Fibroblast of skin of right biceps (primary cell): Measurements from ENCODE around the gene CWF19L2.
"Not testable (repeated sequence)": the region's sequence is repeated elsewhere in the genome, so short reads cannot be mapped to it uniquely, and the experiment has no call there.

Experiments
- DNase-seq: peaks from one replicate; pipeline ENCODE4 v3.0.0-alpha.2; 2013

Gene CWF19L2

DNA sequence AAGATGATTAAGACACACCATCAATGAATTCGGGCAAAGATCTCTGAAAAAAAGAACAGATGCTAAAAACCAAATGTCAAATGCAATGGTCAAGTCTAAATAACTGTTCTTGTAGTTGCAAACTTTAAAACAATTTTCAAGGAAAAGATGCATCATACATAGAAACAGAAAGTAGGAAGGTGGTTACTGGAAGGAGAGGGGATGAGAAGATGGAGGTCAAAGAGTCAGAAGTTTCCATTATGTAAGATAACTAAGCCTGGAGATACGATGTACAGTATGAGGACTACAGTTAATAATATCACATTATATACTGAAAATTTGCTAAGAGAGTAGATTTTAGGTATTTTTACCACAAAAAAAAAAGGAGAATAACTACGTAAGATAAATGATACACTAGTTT lies 27.1 kb downstream of the CWF19L2 start:
- DNase-seq = no peak

DNA sequence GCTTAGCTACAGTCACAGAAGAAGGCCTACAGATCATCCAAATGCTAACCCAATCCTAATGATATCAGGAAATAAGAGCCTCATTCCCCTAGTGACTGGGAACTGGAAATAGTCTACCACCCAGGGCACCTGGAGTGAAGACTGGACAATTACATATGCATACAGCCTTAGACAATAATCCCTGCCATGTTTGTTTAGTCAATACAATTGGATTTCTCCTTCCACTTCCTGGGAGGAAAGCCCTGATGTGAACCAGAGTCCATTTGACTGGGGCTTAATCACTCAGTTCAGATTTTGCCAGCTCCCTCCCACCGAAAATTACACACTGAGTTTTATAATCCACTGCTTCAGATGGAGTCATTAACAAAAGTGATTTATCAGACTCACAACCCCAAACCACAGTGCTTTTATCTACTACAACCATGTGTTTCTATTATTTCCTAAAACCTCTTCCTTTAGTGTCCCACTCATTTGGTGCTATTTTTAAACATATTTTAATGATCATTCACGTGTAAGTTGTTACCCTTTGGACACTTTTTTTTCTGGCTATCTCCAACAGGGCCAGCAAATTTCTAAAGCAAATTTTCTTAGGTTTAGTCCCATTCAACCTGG lies 29.9 kb downstream of the CWF19L2 start:
- DNase-seq = peak; percentile 16

DNA sequence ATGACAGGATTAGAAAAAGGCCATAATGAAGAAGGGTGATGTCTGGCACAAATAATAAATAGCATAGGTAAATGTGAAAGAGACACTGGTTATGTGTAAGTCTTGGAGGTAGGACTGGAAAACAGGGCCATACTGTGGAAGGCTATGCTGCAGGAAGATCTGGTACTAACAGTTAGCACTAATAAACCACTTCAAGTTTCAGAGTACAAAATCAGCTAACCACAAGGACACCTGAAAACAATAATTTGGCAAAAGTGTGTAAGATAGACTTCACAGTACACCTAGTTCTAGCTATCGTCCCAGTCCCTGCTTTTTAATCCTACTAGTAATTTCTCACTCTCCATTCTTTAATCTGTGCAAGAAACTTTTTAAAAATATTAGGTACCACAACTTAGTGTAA lies 44.3 kb downstream of the CWF19L2 start:
- no peak for DNase-seq

DNA sequence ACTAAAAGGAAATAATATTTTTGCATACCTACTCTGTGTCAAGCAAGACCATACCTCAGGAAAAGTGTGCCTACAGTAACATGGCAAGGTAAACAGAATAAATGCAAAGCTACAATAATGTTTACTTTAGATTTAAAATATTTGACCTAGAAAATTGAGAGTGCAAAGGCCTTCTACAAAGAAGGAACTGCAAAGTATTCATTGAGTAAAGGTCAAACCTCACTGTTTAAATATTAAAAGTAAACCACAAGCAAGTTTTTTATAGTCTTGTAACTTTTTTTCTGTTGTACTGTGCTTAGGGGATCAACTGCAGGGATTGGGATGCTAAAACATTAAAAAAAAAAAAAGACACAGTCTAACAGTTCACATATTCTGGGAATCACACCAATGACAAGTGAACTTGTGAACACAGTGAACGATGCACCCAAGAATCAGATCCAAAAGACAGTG lies 48.8 kb downstream of the CWF19L2 start:
- no peak for DNase-seq

DNA sequence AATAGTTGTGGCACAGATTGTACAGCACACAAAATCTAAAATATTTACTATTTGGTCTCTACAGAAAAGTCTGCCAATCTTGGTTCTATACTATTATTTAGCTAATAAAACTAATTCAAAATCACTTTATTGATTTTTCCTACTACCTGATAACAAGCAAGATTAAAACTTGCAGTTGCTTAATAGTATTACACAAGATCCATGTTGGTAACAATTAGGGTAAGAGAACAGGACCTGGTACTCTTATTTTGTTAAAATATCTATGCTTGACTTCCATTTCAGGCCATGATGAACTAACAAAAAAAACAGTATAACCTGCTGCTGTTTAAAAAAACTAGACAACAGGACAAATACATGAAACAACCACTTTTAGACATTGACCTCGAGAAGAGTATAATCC lies 52.4 kb downstream of the CWF19L2 start:
- no peak for DNase-seq

DNA sequence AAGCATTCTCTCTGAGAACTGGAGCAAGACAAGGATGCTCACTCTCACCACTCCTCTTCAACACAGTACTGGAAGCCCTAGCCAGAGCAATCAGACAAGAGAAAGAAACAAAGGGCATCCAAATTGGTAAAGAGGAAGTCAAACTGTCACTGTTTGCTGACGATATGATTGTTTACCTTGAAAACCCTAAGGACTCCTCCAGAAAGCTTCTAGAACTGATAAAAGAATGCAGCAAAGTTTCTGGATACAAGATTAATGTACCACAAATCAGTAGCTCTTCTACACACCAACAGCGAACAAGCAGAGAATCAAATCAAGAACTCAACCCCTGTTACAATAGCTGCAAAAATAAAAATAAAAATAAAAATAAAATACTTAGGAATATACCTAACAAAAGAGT lies 56.5 kb downstream of the CWF19L2 start:
- not testable (repeated sequence) for DNase-seq

DNA sequence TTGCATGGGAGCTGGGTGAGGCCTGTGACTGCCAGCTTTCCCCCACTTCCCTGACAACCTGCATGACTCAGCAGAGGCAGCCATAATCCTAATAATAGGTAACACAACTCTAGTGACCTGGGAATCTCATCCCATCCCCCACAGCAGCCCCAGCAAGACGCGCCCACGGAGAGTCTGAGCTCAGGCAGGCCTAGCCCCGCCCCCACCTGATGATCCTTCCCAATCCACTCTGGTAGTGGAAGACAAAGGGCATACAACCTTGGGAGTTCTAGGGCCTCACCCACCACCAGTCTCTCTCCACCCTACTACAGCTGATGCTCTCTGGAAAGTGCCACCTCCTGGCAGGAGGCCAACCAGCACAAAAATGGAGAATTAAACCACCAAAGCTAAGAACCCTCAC lies 60.3 kb downstream of the CWF19L2 start:
- DNase-seq = no peak

DNA sequence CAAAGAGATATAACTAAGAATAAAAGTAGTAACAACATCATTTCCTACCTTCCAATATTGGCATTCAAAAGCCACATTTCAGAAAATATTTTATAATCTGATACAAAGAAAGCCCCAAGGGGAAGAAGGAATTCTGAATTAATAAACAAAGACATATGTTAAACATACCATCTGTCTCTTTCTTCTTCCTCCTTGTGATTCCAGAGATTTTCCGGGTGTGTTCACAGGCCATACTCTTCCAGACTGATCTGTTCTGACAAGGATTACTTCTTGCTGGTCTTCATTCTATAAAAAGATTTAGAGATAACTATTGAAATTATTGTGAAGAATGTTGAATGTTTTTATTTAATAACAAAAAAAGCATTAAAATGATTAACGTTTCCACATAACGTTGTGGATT lies 65.0 kb downstream of the CWF19L2 start:
- no peak for DNase-seq

DNA sequence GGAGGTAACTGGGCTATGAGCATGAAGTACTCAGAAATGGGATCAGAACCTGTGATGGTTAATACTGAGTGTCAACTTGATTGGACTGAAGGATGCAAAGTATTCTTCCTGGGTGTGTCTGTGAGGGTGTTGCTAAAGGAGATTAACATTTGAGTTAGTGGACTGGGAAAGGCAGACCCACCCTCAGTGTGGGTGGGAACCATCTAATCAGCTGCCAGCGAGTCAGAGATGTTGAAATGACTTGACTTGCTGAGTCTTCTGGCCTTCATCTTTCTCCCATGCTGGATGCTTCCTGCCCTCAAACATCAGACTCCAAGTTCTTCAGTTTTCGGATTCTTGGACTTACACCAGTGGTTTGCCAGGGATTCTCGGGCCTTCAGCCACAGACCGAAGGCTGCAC lies 66.9 kb downstream of the CWF19L2 start:
- DNase-seq = not testable (repeated sequence)

DNA sequence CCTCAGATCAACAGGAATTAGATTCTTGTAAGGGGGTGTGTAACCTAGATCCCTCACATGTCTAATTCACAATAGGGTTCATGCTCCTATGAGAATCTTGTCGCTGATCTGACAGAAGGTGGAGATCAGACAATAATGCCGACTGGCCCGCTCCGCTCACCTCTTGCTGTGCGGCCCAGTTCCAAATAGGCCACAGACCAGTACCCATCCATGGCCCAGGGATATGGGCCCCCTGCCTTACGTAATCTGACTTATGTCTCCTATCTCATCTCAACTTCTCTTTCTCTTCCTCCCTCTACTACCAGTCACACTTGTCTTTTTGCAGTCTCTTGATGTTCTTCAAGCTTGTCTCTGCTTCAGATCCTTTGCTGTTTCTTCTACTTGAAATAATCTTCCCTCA lies 70.0 kb downstream of the CWF19L2 start:
- no peak for DNase-seq

DNA sequence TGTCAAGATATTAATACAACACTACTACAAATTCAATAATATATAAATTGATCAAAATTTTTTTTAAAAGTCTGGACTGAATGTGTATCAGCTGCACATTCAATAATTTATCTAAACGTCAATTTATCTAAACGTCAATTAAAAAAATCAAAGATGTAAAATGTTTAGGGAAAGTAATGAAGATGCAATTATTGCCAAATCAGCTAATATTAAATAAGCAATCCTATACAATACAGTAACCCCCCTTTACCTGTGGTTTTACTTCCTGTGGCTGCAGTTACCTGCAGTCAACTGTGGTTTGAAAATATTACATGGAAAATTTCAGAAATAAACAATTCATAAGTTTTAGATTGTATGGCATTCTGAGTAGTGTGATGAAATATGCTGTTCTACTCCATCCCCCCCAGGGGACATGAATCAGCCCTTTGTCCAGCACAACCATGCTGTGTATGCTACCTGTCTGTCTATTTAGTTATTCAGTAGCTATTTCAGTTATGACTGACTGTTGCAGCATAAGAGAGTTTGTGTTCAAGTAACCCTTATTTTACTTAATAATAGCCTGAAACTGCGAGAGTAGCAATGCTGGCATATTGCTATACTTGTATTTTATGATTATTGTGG lies 72.2 kb downstream of the CWF19L2 start:
- DNase-seq = peak; percentile 54

DNA sequence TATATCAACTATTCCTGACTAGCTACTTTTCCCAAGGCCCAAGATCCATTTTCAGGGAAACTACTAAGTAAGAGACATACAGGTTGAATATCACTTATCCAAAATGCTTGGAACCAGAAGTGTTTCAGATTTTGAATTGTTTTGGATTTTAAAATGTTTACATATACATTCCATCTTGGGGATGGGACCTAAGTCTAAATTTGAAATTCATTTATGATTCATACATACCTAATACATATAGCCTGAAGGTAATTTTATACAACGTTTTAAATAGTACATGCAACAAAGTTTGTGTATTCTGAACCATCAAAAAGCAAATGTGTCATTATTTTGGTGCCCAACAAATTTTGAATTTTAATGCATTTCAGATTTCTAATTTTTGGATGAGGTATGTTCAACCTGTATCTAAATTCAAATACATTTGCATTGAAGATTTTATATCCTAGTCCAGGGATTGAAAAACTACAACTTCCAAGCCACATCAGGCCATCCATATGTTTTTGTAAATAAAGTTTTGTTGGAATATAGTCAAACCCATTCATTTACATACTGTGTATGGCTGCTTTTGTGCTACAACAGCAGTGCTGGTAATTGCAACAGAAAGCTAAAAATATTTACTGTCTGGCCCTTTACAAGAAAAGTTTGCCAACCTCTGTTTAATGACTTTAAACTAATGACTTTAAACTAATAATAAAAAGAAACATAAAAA lies 73.3 kb downstream of the CWF19L2 start:
- DNase-seq = no peak

DNA sequence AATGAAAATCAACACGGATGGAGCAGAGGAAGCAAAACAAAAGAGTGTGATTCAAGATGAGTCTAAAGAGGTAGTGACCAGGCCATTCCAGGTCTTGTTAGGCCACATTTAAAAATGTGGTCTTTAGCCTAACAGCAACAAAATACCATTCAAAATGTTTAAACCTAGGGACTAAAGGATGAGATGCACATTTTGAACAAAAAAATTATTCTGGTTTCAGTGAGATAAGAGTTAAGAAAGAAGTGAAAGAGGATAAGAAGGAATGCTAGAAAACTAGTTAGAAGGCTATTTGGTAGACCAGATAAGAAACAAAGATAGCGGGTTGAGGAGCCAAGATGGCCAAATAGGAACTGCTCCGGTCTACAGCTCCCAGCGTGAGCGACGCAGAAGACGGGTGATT lies 85.2 kb downstream of the CWF19L2 start:
- DNase-seq = no peak

DNA sequence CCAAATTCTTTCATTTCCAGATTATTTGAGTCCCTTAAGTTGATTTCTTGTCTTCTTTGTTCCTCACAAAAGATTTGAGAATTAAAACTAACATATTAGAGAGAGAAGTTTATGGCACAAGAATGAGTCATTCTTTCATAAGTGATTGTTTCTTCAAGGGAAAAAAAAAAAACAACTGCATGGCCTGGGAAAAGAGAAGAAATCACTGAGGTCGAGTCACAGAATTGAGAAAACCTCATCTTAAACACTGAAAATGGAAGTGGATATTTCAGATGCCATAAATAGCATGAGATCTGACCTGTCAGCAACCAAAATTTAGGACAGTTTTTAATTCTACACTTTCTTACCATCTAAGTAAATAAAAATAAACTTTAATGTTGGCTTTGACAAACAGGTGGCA lies 87.2 kb downstream of the CWF19L2 start:
- peak; percentile 31 for DNase-seq

DNA sequence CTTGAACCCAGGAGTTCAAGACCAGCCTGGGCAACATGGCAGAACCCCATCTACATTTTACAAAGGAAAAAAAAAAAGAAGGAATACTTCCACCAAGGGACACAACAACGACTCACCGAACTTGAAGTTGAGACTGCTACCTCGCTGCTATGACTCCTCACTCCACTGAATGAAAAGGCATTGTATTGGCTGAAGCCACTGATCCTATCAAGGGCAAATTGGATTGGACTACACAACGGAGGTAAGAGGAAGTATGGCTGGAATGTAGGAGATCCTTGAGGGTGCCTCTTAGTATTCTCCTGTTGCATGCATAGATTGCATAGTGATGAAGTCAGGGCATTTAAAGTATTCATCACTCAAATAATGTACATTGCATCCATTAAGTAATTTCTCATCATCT lies 97.9 kb downstream of the CWF19L2 start:
- DNase-seq = peak; percentile 30

DNA sequence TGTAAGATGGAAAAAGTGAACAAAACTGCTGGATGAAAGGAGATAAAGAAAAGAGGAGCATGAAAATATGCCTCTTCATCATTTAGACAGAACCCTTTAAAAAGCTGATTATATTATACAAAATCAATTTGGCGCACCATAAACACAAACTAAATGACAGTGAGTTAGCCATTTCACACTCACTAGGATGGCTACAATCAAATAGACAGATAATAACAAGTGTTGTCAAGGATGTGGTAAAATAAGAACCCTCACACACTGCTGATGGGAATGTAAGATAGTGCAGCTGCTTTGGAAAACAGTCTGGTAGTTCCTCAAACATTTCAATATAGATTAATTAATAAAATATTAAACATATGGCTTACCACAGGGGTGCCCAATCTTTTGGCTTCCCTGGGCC lies 99.7 kb downstream of the CWF19L2 start:
- DNase-seq = no peak

DNA sequence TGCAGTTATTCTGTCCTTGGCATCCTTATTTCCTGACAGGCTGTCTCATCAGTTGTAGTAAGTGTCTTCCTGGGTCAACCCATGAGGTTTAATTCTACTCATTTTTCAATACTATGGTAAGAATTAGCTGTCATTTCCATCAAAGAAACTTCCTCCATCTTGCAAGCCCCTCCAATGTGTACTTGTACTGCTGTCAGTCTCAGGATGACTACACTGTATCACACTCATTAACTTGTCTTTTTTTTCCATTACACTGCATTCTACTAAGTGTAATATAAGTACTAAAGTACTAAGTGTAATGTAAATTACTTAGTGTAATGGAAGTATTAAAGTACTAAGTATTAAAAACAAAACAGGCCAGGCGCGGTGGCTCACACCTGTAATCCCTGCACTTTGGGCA lies 102.8 kb downstream of the CWF19L2 start:
- no peak for DNase-seq

DNA sequence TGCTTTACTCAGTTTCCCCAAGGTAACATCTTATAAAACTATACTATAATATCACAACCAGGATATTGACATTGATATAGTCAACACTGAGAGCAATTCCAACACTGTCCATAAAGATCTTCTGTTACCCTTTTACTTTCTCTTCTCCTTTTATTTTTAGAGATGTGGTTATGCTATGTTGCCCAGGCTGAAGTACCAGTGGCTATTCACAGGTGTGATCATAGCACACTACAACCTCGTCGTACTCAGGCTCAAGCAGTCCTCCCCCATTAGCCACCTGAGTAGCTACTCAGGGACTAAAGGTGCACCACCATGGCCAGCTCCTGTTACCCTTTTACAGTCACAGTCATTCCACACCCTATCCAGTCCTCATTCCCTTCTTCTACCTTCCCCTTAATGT lies 119.7 kb downstream of the CWF19L2 start:
- no peak for DNase-seq

DNA sequence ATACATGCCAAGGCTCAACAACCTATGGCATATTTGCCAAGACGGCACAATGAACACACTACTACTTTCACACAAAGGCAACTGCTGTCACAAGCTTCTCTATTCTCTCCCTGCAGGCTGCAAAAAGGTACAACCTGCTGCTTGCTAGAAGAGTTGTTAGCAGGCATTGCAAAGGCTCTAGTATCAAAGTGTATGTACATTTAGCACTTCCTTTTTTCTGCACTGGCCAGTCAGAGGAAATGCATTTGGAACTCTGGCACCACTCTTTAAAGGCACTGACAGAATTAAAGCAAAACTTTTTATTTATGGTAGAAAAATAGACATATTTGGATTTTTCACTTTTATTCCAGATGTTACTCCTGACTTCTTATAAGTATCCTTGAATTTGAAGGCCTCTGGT lies 125.9 kb downstream of the CWF19L2 start:
- no peak for DNase-seq

DNA sequence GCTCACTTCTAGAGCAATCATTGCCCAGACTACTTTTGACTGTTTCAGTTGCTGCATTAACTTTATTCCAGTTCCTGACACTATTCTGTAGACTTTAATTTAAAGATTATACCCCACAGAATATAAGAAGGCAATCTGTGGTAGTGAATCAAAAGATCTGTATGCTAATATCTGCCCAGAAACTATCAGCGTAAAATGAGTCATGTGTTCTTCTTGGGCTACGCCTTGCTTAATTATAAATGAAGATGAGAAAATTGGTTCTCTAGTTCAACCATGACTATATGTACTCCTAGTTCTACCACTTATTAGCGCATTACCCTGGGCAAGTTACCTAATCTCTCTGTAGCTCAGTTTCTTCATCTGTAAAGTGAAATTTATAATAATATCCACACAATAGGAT lies 128.5 kb downstream of the CWF19L2 start:
- DNase-seq = no peak

DNA sequence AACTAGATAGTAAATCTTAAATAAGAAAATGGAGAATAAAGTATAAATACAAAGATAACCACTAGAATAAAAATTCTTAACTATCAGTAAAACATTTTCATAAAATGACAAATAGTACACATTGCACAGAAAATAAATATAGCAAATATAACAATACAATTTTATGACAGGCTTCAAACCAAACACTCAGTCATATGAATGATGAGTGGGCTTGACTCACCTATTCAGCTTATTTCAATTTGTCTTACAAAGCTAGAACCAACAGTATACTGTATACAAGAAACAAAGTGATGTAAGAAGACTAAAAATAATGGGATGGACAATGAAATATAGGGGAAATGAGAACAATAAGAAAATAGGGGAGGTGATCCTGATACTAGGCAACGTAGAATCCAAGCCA lies 141.2 kb downstream of the CWF19L2 start:
- no peak for DNase-seq

DNA sequence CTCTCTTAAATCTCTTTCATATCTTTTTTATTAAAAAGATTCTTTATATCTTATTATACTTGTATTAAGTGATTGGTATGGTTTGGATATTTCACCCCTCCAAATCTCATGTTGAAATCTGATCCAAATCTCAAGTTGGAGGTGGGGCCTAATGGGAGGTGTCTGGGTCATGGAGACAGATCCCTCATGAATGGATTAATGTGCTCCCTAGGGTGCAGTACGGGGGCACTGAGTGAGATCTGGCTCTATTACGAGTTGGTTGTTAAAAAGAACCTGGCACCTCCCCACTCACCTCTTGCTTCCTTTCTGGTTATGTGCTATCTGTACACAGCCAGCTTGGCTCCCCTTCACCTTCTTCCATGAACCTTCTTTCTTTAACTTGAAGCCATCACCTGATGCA lies 149.6 kb downstream of the CWF19L2 start:
- no peak for DNase-seq

DNA sequence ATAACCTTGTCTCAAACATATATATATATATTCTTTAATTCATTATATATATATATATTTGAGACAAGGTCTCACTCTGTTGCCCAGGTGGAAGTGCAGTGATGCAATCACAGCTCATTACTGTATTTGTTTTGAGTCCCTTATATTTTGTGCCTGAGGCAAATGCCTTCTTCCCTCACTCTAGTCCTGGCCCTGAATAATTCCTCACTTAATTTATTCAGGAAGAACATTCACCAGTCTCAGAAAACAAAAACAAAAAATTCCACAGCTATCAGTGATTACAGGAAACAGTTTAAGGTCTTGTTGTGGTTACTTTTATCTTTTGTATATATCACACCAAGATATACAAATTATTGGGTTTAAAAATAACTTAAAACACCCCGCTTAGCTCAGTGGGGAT lies 155.7 kb downstream of the CWF19L2 start:
- DNase-seq = no peak

DNA sequence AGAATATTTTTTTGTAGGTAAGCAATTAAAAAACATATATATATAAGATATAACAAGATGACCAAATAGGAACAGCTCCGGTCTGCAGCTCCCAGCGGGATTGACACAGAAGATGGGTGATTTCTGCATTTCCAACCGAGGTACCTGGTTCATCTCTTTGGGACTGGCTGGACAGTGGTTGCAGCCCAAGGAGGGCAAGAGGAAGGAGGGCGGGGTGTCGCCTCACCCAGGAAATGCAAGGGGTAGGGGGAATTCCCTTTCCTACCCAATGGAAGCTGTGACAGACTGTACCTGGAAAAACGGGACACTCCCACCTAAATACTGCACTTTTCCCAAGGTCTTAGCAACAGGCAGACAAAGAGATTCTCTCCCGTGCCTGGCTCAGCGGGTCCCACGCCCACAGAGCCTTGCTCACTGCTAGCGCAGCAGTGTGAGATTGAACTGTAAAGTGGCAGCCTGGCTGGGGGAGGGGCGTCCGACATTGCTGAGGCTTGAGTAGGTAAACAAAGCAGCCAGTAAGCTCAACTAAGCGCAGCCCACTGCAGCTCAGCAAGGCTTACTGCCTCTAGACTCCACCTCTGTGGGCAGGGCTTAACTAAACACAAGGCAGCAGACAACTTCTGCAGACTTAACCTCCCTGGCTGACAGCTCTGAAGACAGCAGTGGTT lies 163.8 kb downstream of the CWF19L2 start:
- no peak for DNase-seq
